Activated CD4-positive, alpha-beta T cell treated with anti-CD3 and anti-CD28 coated beads, Interleukin-10, Interleukin-2, amounts not matched to agents 100 ng/mL and 50 ng/mL, durations not matched to agents 16 hours and 8 hours (primary cell): ENCODE results near the gene SYNC.

Experiments used
- DNase-seq: peaks from one replicate; pipeline ENCODE4 v3.0.0-alpha.2; 2020

The SYNC gene

DNA sequence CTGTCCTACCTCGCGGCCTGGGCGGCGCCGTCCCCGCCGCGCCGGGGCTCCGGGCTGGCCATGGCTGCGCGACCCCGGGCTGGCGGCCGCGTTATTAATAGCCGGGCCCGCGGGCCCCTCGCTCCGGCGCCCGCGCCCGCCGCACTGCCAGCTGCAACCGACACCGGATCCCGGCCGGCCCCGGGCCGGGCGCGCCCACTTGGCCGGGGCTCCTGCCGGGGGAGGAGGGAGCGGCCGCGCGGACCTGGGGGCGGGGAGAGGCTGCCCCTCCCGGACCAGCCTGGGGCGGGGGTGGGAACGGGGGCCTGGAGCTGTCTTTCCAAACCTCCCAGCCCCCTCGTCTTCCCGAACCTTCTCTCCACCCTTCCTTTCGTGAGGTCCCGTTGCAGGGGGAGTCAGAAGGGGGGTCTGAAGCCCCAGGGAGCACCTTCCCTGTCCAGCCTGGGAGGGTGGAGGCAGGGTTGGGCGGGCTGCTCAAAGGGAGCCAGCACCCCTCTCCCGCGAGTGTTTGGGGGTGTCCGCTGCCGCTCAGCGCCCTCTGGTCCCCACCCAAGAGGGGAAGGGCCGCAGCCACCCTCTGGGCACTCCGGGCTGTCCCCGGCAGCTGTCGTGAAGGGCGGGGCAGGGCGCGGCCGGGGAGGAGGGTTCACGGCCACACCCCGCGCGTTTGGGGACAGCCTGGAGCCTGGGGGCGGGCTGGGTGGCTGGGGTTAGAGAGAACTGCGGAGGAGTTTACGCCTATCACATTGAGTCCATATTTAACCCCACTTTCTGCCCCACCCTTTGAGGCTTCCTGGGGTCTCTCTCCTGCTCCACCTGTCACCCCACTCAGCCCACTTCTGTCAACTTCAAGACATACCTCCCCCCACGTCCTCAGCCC, at the start of gene SYNC:
SYNC (minus strand) TSS at position 172 of the 880 bp plus-strand sequence; CDS start at position 62, 110 bp downstream.
- DNase-seq = no peak

DNA sequence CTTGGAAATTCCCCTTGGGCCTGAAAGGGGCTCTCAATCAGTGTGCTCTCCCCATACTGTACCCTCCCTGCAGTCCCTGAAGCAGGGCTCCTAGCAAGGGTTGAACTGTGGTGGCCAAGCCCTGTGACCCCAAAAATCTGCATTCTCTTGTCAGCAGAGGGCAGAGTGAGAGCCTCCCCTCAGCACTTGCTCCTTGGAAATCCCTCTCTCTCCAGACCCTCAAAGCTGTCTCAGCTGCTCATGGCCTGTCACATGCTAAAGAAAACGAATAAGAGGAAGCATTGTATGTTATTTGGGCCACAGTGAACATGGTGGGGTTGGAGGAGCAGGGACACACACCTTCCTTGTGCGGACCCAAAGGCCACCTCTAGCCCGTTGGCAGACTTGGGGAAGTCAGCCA, 47.2 kb upstream of the SYNC start:
- DNase-seq = no peak

DNA sequence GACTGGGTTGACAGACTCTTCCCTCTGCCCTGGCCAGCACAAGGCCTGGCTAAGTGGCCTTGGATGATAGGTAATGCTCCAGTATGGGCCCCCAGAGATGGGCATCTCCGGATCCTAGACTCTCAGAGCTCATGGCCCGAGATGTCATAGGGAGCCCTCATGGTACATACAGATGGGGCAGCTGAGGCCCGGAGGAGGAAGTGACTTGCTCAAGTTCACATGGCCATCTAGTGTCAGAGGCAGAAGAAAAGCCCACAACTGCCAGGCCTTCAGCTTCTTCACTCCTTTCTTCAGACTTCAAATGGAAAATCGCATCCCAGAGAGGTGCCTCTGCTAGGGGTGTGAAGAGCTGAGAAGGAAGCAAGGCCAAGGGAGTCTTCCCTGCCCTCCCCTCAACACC, 46.8 kb upstream of the SYNC start:
- DNase-seq = no peak

DNA sequence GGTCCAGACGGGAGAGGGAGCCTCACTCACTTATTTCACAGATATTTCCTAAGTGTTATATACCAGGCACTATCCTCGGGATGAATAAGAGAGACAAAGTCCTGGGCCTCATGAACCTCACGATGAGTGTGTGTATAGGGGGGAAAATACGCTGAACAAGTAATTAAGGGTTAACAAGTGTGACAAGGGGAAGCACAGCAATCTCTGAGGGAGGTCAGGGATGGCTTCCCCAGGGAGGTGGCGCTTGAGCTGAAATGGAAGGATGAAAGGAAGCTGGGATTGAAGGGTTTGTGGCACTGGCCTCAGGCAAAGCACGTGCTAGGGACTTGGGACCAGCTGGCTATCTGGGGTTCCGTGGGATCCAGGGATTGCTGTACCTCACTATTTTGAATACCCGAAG, 46.4 kb upstream of the SYNC start:
- no peak for DNase-seq

GRCh38 chr1:32748348-32748747, 45.8 kb upstream of the SYNC start:
- no peak for DNase-seq

DNA sequence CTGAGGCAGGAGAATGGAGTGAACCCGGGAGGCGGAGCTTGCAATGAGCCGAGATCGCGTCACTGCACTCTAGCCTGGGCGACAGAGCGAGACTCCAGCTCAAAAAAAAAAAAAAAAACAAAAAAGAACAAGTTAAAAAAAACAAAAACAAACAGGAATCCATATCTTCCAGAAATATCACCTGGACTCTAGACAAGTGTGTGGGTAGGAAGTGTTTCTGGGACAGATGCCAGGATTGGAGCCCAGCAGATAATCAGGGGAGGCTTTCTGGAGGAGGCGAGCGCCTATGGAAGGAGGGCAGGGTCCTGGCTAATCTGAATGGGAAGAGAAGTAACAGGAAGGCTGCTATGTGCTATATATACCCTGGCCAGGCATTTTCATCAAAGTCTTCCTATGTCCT, 43.6 kb upstream of the SYNC start:
- no peak for DNase-seq

DNA sequence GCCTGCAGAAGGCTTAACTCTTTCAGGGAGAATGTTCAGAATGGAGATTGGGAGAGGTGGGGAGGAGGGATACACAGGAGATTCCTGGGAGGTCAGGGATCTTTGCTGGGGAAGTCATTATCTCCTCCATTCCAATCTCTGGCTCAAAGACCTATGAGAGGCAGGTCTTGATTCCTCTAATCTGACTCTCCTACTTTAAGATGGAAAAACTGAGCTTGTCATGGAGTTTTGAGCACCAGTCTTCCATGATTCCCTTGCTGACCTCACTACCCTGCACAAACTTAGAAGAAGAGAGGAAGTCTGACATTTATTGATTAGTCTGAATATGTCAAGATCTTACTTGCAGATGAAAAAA, 41.5 kb upstream of the SYNC start:
- no peak for DNase-seq

DNA sequence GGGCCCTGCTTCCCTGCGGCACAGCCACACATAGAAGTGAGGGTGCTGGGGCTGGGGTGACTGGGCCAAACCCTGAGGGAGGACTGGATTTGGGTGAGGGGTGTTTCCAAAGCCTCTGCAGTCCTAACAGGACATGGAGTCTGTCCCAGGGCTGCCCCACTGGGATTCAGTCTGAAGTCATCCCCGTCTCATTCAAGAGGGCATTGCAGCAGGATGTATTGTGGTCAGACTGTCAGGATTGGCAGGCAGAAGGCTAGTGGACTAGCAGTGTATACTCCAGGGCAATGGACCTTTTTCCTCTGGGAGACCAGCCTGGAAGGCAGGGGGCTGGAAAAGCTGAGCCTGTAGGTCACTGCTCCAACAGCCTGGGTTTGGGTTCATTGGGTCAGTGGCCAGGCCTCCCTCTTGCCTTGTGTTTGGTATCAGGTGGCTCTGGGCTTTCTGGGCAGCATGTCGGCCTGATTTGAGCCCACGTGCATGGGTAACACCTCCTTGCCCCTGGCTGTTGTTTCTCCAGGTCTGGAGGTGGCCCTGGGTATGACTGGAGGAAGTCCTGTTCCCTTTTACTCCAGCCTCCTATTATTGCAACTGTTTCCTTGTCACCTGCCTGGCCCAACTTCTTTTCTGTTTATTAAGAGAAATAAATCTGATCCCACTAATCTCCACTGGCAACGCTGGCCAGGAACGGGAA, 41.0 kb upstream of the SYNC start:
- no peak for DNase-seq

GRCh38 chr1:32742956-32743355, 40.4 kb upstream of the SYNC start:
- no peak for DNase-seq

- no peak for DNase-seq
Observed at GRCh38 chr1:32742199-32742947, 39.8 kb upstream of the SYNC start.

DNA sequence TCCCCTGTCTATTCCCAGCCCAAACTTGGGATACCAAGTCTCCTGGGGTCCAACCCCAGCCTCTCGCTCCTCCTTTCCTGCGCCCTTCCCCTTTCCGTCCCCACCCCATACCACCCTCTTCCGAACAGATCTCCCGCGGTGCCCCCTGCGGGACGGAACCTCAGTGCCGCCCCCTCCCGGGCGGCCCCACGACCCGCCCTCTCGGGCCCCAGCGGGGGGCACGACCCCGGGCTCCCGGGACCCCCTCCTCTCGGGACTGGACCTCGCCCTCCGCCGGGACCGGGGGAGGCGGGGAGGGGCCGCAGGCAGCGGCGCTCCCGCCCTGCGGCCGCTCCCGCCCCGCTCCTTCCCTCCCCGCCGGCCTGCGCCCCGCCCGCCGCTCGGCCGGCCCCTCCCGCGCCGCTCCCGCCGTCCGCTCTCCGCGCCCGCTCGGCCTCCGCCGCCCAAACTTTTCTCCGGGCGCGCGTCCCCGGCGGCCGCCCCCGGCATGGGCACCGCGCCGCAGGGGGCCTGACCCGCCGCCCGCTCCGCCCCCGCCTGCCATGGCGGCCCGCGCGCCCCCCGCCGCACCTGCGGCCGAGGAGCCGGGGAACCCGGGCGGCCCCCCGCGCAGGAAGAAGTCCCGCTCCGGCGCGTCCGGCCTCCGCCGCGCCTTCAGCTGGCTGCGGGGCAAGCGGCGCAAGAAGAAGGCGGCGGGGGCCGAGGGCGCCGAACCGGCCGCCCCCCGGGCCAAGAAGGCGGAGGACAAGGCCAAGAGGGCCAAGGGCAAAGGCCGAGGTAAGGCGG, 39.0 kb upstream of the SYNC start:
- DNase-seq = no peak

GRCh38 chr1:32741059-32741412, 38.5 kb upstream of the SYNC start:
- DNase-seq = no peak

- no peak for DNase-seq
Observed at GRCh38 chr1:32736812-32737791, 34.5 kb upstream of the SYNC start.

DNA sequence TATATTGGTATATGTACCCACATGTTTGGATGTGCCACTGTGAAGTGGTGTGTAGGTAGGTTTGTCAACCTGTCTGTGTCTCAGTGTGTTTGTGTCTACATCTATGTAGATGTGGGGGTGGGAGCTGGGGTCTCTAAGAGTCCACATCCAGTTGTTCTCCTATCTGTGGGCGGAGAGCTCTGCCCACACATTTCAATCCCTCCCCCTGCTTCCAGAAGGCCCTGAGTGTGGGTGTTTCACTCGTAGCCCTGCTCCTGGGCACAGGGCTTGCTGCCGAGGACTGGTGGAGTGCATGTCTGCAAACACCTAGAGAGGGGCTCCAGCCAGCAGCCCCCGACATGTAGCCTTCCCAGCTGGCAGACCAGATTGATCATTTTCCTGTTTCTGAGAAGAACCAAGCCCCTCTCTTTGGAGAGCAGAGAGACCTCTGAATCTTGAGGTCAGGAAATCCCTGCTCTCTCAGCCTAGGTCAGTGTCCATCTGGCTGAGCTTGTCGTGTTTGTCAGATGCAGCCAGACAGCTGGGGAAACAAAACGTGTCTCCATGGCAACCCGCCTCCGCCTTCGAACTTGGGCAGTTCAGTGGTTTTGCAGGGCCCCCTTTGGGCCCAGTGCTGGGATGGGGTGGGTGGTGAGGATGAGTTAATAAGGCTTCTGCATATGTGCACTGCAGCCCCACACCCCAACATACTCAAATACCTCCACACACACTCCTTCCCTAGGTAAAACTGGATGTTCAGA, 31.2 kb upstream of the SYNC start:
- DNase-seq = no peak

GRCh38 chr1:32729254-32730046, 26.9 kb upstream of the SYNC start:
- DNase-seq = no peak

GRCh38 chr1:32728413-32729077, 26.0 kb upstream of the SYNC start:
- no peak for DNase-seq

DNA sequence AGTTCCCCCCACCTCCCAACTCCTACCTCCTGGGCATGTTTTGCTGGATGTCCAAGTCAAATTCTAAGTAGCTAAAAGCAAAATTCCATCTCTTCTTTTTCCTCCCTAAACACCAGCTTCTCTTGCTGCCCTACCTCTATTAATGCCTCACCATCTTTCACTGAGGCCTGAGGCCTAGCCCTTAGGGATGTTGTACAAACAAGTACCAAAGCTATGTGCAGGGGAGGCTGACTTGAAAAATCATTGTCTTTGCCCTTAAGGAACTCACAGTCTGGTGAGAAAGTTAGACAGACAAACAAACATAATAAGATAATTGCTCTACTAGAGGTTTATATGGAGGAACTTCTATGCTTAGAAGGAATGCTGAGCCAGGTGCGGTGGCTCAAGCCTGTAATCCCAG, 25.3 kb upstream of the SYNC start:
- no peak for DNase-seq

DNA sequence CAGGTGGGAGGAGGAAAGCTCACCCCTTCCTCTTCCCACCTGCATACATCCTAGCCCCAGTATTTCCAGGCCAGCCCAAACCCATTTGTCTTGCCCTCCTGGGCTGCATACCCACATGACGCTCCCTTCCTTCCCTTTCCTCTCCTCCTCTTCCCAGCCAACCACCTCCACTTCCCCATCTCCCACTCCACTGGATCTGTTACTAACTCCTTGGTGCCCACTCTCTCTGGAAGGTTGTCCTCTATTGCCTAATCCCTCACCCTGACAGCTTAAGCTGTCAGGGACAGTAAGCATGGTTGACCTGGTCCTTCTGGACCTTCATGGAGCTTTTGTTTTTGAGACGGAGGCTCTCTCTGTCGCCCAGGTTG, 23.0 kb upstream of the SYNC start:
- no peak for DNase-seq
